Astrocyte of the cerebellum (primary cell): ENCODE results near the gene APLP2.
A peak's percentile ranks its signal among the peaks of the same experiment; 100 is the strongest.

Source experiments
- DNase-seq: peaks from one replicate; pipeline ENCODE4 v3.0.0-alpha.2; 2011; ENCODE audit warnings: low read depth
- H3K4me3 ChIP-seq: 2 replicates; pipeline ENCODE4 v1.5.1; 2011; ENCODE audit warnings: mild to moderate bottlenecking, low read depth, low read length, moderate library complexity
- CTCF ChIP-seq: IDR thresholded peaks from 2 replicates; pipeline ENCODE4 v1.5.1; 2012; ENCODE audit warnings: low read length, low read depth, moderate library complexity, mild to moderate bottlenecking; ENCODE audit errors: missing control alignments
- in situ Hi-C: cut with HindIII; loops from 2 replicates; pipeline ENCODE4 v1.10.0; 2017; ENCODE audit warnings: low sequenced_read_pairs

Gene APLP2

GRCh38 chr11:130144861-130145281, 75.2 kb downstream of the APLP2 start:
- DNase-seq: no peak
- TF ChIP-seq CTCF: no peak
- in situ Hi-C loops: no loop called here
- no peak overlapping the region for H3K4me3 ChIP-seq

GRCh38 chr11:130145311-130145812, 75.7 kb downstream of the APLP2 start:
- DNase-seq: no peak
- in situ Hi-C loops: no loop called here
- H3K4me3 ChIP-seq: no peak overlapping the region
- no peak for TF ChIP-seq CTCF

GRCh38 chr11:130145975-130146776, 76.5 kb downstream of the APLP2 start:
- in situ Hi-C loops: no loop called here
- no peak for DNase-seq

GRCh38 chr11:130146796-130147195, 77.1 kb downstream of the APLP2 start:
- in situ Hi-C loops: no loop called here
- no peak for DNase-seq
- no peak overlapping the region for H3K4me3 ChIP-seq
- no peak for TF ChIP-seq CTCF

More at GRCh38 chr11:130145975-130146776, 76.5 kb downstream of the APLP2 start:
- peak; percentile 19 for TF ChIP-seq CTCF
- no peak overlapping the region for H3K4me3 ChIP-seq

GRCh38 chr11:130148796-130149326, 79.2 kb downstream of the APLP2 start:
- in situ Hi-C loops: no loop called here
- no peak overlapping the region for H3K4me3 ChIP-seq
- no peak for TF ChIP-seq CTCF
- no peak for DNase-seq

- no peak overlapping the region for H3K4me3 ChIP-seq
- in situ Hi-C loops: no loop called here
- no peak for TF ChIP-seq CTCF
- no peak for DNase-seq
These were observed 81.1 kb downstream of the APLP2 start for GRCh38 chr11:130150790-130151189.
